Measurements from ENCODE around the gene ACTR1B. TPM values are rescaled to one million over a fixed set of nuclear protein-coding genes. Genes with fewer than 3 reads are reported as not detected.

Gene ACTR1B
- total RNA-seq, 2 donors from 2014 or later, result 51.0 to 65.3 TPM

GRCh38 chr2:97662895-97663625 lies 784 bp downstream of the ACTR1B start:
- intact Hi-C loops (cut with DNase I), result loop anchor here in 1 of 2 donors (2.0 kb wide), 1 partner anchor 18 kb away; no protein-coding TSS in a partner anchor
- ATAC-seq, result peak; percentile 43 to 45
- peak; percentile 83 for DNase-seq

- no peak for ATAC-seq
- intact Hi-C loops (cut with DNase I), result loop anchor here in 1 of 2 donors (2.0 kb wide), 1 partner anchor 18 kb away; no protein-coding TSS in a partner anchor
- no peak for DNase-seq
Measured at GRCh38 chr2:97662386-97662894, 1.4 kb downstream of the ACTR1B start.

- ATAC-seq, result no peak
- intact Hi-C loops (cut with DNase I), result loop anchor here in 1 of 2 donors (2.0 kb wide), 1 partner anchor 17 kb away; no protein-coding TSS in a partner anchor
Measured at GRCh38 chr2:97661927-97662326, 1.9 kb downstream of the ACTR1B start.

GRCh38 chr2:97660775-97661389 lies 3.0 kb downstream of the ACTR1B start:
- intact Hi-C loops (cut with DNase I), result no loop called here
- DNase-seq (no peak), ATAC-seq (no peak)

More at GRCh38 chr2:97661927-97662326, 1.9 kb downstream of the ACTR1B start:
- no peak for DNase-seq

- intact Hi-C loops (cut with DNase I), result no loop called here
- ATAC-seq (no peak), DNase-seq (no peak)
Measured at GRCh38 chr2:97660044-97660774, 3.6 kb downstream of the ACTR1B start.

- DNase-seq (no peak), ATAC-seq (no peak)
- intact Hi-C loops (cut with DNase I), result no loop called here
Measured at GRCh38 chr2:97659256-97660043, 4.4 kb downstream of the ACTR1B start.

- DNase-seq (no peak), ATAC-seq (no peak)
- intact Hi-C loops (cut with DNase I), result no loop called here
Measured at GRCh38 chr2:97658691-97659157, 5.1 kb downstream of the ACTR1B start.

GRCh38 chr2:97657986-97658690 lies 5.7 kb downstream of the ACTR1B start:
- ATAC-seq, result no peak
- intact Hi-C loops (cut with DNase I), result no loop called here

GRCh38 chr2:97656905-97657587 lies 6.8 kb downstream of the ACTR1B start:
- ATAC-seq (no peak), DNase-seq (no peak)
- intact Hi-C loops (cut with DNase I), result no loop called here

More at GRCh38 chr2:97657986-97658690, 5.7 kb downstream of the ACTR1B start:
- DNase-seq, result no peak

GRCh38 chr2:97656129-97656755 lies 7.6 kb downstream of the ACTR1B start:
- no peak for DNase-seq
- no peak for ATAC-seq
- intact Hi-C loops (cut with DNase I), result no loop called here

GRCh38 chr2:97654791-97655190 lies 9.1 kb downstream of the ACTR1B start:
- intact Hi-C loops (cut with DNase I), result no loop called here
- no peak for DNase-seq
- ATAC-seq, result no peak

GRCh38 chr2:97654309-97654708 lies 9.5 kb downstream of the ACTR1B start:
- intact Hi-C loops (cut with DNase I), result no loop called here
- DNase-seq (no peak), ATAC-seq (no peak)

GRCh38 chr2:97653874-97654273 lies 10.0 kb downstream of the ACTR1B start:
- intact Hi-C loops (cut with DNase I), result no loop called here
- ATAC-seq, result no peak

GRCh38 chr2:97653473-97653872 lies 10.4 kb downstream of the ACTR1B start:
- ATAC-seq (no peak), DNase-seq (no peak)
- intact Hi-C loops (cut with DNase I), result no loop called here

More at GRCh38 chr2:97653874-97654273, 10.0 kb downstream of the ACTR1B start:
- no peak for DNase-seq

GRCh38 chr2:97651114-97651513 lies 12.7 kb downstream of the ACTR1B start:
- intact Hi-C loops (cut with DNase I), result no loop called here
- DNase-seq (no peak), ATAC-seq (no peak)

GRCh38 chr2:97646977-97647376 lies 16.9 kb downstream of the ACTR1B start:
- no peak for DNase-seq
- intact Hi-C loops (cut with DNase I), result no loop called here
- no peak for ATAC-seq
